Liver (tissue), 9 donors: ENCODE data around the gene EEFSEC. TPM values are rescaled to one million over a fixed set of nuclear protein-coding genes. Genes with fewer than 3 reads are reported as not detected.

Experiments
- DNase-seq: peaks from one replicate; pipeline ENCODE4 v3.0.0-alpha.2; 2017; ENCODE audit warnings: low spot score
- H3K27ac ChIP-seq, 2 donors: one replicate each; pipeline ENCODE4 v1.7.0; 2013; ENCODE audit warnings: inconsistent platforms in 2 of 2, low read length in 2 of 2, control low read depth in 1 of 2, low read depth in 1 of 2, mild to moderate bottlenecking in 1 of 2
- H3K27me3 ChIP-seq, 4 donors: one replicate each; pipeline versions ENCODE4 v1.6.1 to v1.7.0; 2013; ENCODE audit warnings: low read length in 3 of 4, inconsistent platforms in 1 of 4, mild to moderate bottlenecking in 1 of 4, moderate library complexity in 1 of 4; ENCODE audit not compliant: control insufficient read depth in 4 of 4, insufficient read depth in 4 of 4
- H3K36me3 ChIP-seq, 4 donors: one replicate each; pipeline versions ENCODE4 v1.6.1 to v1.7.0; 2013; ENCODE audit warnings: low read length in 3 of 4, mild to moderate bottlenecking in 3 of 4, low read depth in 1 of 4, moderate library complexity in 1 of 4; ENCODE audit not compliant: control insufficient read depth in 4 of 4, insufficient read depth in 3 of 4
- H3K4me1 ChIP-seq, 4 donors: one replicate each; pipeline versions ENCODE4 v1.6.1 to v1.7.0; 2013; ENCODE audit warnings: low read length in 3 of 4, mild to moderate bottlenecking in 3 of 4, moderate library complexity in 1 of 4; ENCODE audit not compliant: control insufficient read depth in 4 of 4, insufficient read depth in 4 of 4
- H3K4me3 ChIP-seq, 3 donors: one replicate each; pipeline versions ENCODE4 v1.6.1 to v1.7.0; 2013; ENCODE audit warnings: low read length in 3 of 3, control low read depth in 1 of 3, low read depth in 1 of 3, mild to moderate bottlenecking in 1 of 3
- H3K9ac ChIP-seq, 2 donors: one replicate each; pipeline ENCODE4 v1.7.0; 2013; ENCODE audit warnings: low read length in 2 of 2, mild to moderate bottlenecking in 2 of 2, moderate library complexity in 2 of 2, control low read depth in 1 of 2, low read depth in 1 of 2
- H3K9me3 ChIP-seq, 4 donors: one replicate each; pipeline versions ENCODE4 v1.6.1 to v1.7.0; 2013; ENCODE audit warnings: low read length in 3 of 4; ENCODE audit not compliant: control insufficient read depth in 4 of 4
- EGR1 ChIP-seq, 2 donors: IDR thresholded peaks; 2 replicates each; pipeline ENCODE4 v1.6.1; 2016 to 2018; ENCODE audit warnings: antibody characterized with exemption in 2 of 2, low read depth in 2 of 2
- FOXA1 ChIP-seq: IDR thresholded peaks from 2 replicates; pipeline ENCODE4 v1.6.1; 2016; ENCODE audit warnings: antibody characterized with exemption
- FOXA2 ChIP-seq: IDR thresholded peaks from 2 replicates; pipeline ENCODE4 v1.6.1; 2016; ENCODE audit warnings: antibody characterized with exemption
- GABPA ChIP-seq, 2 donors: IDR thresholded peaks in 1 of 2; conservative IDR thresholded peaks in 1 of 2; 2 replicates each; pipeline ENCODE4 v1.6.1; 2016; ENCODE audit warnings: antibody characterized with exemption in 2 of 2, mild to moderate bottlenecking in 1 of 2, moderate library complexity in 1 of 2
- HNF4A ChIP-seq, 2 donors: conservative IDR thresholded peaks; 2 replicates each; pipeline ENCODE4 v1.6.1; 2016; ENCODE audit warnings: antibody characterized with exemption in 2 of 2, mild to moderate bottlenecking in 2 of 2
- HNF4G ChIP-seq: IDR thresholded peaks from 2 replicates; pipeline ENCODE4 v1.6.1; 2016; ENCODE audit warnings: antibody characterized with exemption
- JUND ChIP-seq, 2 donors: IDR thresholded peaks; 2 replicates each; pipeline ENCODE4 v1.6.1; 2016; ENCODE audit warnings: antibody characterized with exemption in 2 of 2
- NR2F2 ChIP-seq: IDR thresholded peaks from 2 replicates; pipeline ENCODE4 v1.6.1; 2016; ENCODE audit warnings: antibody characterized with exemption
- RAD21 ChIP-seq, 2 donors: IDR thresholded peaks; 2 replicates each; pipeline ENCODE4 v1.6.1; 2016; ENCODE audit warnings: antibody characterized with exemption in 2 of 2, mild to moderate bottlenecking in 2 of 2
- SP1 ChIP-seq: IDR thresholded peaks from 2 replicates; pipeline ENCODE4 v1.6.1; 2018; ENCODE audit warnings: antibody characterized with exemption, mild to moderate bottlenecking
- TAF1 ChIP-seq: conservative IDR thresholded peaks from 2 replicates; pipeline ENCODE4 v1.6.1; 2016; ENCODE audit warnings: antibody characterized with exemption, mild to moderate bottlenecking
- YY1 ChIP-seq: IDR thresholded peaks from 2 replicates; pipeline ENCODE4 v1.6.1; 2016; ENCODE audit warnings: antibody characterized with exemption, mild to moderate bottlenecking
- WGBS: extraction: QIAGEN DNeasy Blood & Tissue Kit; methylation state at CpG from one replicate; pipeline ENCODE4 v1.1.7; 2013; 5-methylcytosine and 5-hydroxymethylcytosine counted together
- polyA plus RNA-seq, 2 donors: library from polyadenylated mRNA; stranded (reverse) in 1 of 2; unstranded in 1 of 2; fragments of 200-250 nt in 1 of 2; fragments of >200 nt in 1 of 2; fragmentation: Nextera tagmentation in 1 of 2; extraction: Ambion mirVana in 1 of 2; gene quantifications; one replicate each; pipeline versions ENCODE4 v1.2.1 to v1.2.3, GENCODE V29; 2013 to 2015
- total RNA-seq, 2 donors: library from RNA; depleted of rRNA; stranded (reverse); fragments of >200 nt; gene quantifications; one replicate each; pipeline ENCODE4 v1.2.3, GENCODE V29; 2014
- TF ChIP-seq, protein P1 (sequence below): IDR thresholded peaks from 2 replicates; pipeline ENCODE4 v1.6.1; 2016; ENCODE audit warnings: antibody characterized with exemption
- TF ChIP-seq, protein P2 (sequence below): IDR thresholded peaks from 2 replicates; pipeline ENCODE4 v1.6.1; 2016; ENCODE audit warnings: antibody characterized with exemption, mild to moderate bottlenecking
- TF ChIP-seq, protein P3 (sequence below): IDR thresholded peaks from 2 replicates; pipeline ENCODE4 v1.6.1; 2016; ENCODE audit warnings: antibody characterized with exemption
- donor health status: healthy.
- donor health status: healthy.
- donor health status: healthy.
- donor health status: healthy.
- donor health status: healthy.

The EEFSEC gene
- total and polyA plus RNA-seq, 4 donors = 8.4 to 13.1 (median 10.7) TPM

GRCh38 chr3:128218548-128219257 lies 65.4 kb downstream of the EEFSEC start:
- H3K27ac ChIP-seq = no peak overlapping the region
- no peaks in the 10 kb centered on the region for H3K27me3 ChIP-seq
- 96% methylated on average over 13 of the region's 13 CpGs for WGBS
- H3K4me1 ChIP-seq = no peaks in the 10 kb centered on the region
- H3K9ac ChIP-seq = no peak overlapping the region
- no peak overlapping the region for H3K4me3 ChIP-seq
- no peak for TF ChIP-seq NR2F2
- TF ChIP-seq HNF4A (conservative IDR thresholded peaks at IDR 0.05) = no peak
- TF ChIP-seq YY1 = no peak
- no peak for TF ChIP-seq RAD21 (IDR thresholded peaks at IDR 0.05)
- TF ChIP-seq, protein P1, sequence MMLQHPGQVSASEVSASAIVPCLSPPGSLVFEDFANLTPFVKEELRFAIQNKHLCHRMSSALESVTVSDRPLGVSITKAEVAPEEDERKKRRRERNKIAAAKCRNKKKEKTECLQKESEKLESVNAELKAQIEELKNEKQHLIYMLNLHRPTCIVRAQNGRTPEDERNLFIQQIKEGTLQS = no peak
- TF ChIP-seq FOXA1 = no peak
- no peak for TF ChIP-seq GABPA (IDR thresholded peaks at IDR 0.05 in 1 of 2, conservative IDR thresholded peaks at IDR 0.05 in 1 of 2)
- TF ChIP-seq FOXA2 = no peak
- TF ChIP-seq, protein P2, sequence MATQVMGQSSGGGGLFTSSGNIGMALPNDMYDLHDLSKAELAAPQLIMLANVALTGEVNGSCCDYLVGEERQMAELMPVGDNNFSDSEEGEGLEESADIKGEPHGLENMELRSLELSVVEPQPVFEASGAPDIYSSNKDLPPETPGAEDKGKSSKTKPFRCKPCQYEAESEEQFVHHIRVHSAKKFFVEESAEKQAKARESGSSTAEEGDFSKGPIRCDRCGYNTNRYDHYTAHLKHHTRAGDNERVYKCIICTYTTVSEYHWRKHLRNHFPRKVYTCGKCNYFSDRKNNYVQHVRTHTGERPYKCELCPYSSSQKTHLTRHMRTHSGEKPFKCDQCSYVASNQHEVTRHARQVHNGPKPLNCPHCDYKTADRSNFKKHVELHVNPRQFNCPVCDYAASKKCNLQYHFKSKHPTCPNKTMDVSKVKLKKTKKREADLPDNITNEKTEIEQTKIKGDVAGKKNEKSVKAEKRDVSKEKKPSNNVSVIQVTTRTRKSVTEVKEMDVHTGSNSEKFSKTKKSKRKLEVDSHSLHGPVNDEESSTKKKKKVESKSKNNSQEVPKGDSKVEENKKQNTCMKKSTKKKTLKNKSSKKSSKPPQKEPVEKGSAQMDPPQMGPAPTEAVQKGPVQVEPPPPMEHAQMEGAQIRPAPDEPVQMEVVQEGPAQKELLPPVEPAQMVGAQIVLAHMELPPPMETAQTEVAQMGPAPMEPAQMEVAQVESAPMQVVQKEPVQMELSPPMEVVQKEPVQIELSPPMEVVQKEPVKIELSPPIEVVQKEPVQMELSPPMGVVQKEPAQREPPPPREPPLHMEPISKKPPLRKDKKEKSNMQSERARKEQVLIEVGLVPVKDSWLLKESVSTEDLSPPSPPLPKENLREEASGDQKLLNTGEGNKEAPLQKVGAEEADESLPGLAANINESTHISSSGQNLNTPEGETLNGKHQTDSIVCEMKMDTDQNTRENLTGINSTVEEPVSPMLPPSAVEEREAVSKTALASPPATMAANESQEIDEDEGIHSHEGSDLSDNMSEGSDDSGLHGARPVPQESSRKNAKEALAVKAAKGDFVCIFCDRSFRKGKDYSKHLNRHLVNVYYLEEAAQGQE = no peak
- no peak for TF ChIP-seq HNF4G
- no peak for TF ChIP-seq EGR1 (IDR thresholded peaks at IDR 0.05; ENCODE audit: low read depth in 2 of 2)
- TF ChIP-seq JUND (IDR thresholded peaks at IDR 0.05) = no peak
- no peaks in the 10 kb centered on the region for H3K9me3 ChIP-seq
- no peak for DNase-seq
- H3K36me3 ChIP-seq = no peaks in the 10 kb centered on the region

- TF ChIP-seq SP1 (no peak), FOXA1 (no peak), TAF1 (no peak)
- H3K36me3 ChIP-seq = no peaks in the 10 kb centered on the region
- H3K9ac ChIP-seq = no peak overlapping the region
- H3K9me3 ChIP-seq = no peaks in the 10 kb centered on the region
- no peak for DNase-seq
- H3K27ac ChIP-seq = no peak overlapping the region
- WGBS = 93% methylated on average over 3 of the region's 3 CpGs
- H3K27me3 ChIP-seq = no peaks in the 10 kb centered on the region
- no peak overlapping the region for H3K4me3 ChIP-seq
- H3K4me1 ChIP-seq = no peaks in the 10 kb centered on the region
Measured at GRCh38 chr3:128221328-128221727, 68.0 kb downstream of the EEFSEC start.

GRCh38 chr3:128222796-128223385 lies 69.6 kb downstream of the EEFSEC start:
- Histone ChIP-seq H3K36me3 (no peaks in the 10 kb centered on the region), H3K4me1 (no peaks in the 10 kb centered on the region), H3K9me3 (no peaks in the 10 kb centered on the region), H3K27me3 (no peaks in the 10 kb centered on the region), H3K4me3 (no peak overlapping the region), H3K27ac (no peak overlapping the region), H3K9ac (no peak overlapping the region)
- DNase-seq = no peak
- no peak for TF ChIP-seq HNF4G
- TF ChIP-seq, protein P1 = no peak
- TF ChIP-seq, protein P3, sequence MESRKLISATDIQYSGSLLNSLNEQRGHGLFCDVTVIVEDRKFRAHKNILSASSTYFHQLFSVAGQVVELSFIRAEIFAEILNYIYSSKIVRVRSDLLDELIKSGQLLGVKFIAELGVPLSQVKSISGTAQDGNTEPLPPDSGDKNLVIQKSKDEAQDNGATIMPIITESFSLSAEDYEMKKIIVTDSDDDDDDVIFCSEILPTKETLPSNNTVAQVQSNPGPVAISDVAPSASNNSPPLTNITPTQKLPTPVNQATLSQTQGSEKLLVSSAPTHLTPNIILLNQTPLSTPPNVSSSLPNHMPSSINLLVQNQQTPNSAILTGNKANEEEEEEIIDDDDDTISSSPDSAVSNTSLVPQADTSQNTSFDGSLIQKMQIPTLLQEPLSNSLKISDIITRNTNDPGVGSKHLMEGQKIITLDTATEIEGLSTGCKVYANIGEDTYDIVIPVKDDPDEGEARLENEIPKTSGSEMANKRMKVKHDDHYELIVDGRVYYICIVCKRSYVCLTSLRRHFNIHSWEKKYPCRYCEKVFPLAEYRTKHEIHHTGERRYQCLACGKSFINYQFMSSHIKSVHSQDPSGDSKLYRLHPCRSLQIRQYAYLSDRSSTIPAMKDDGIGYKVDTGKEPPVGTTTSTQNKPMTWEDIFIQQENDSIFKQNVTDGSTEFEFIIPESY = no peak
